K562 (cell line): Measurements from ENCODE around the gene TXNIP. TPM values are rescaled to one million over a fixed set of nuclear protein-coding genes. Genes with fewer than 3 reads are reported as not detected.

Source experiments
- ATAC-seq: fragments of 200-7000 bp; cut with Tn5 transposase; 3 replicates; pipeline ENCODE4 v1.9.1; 2020; ENCODE audit warnings: moderate library complexity
- BruUV-seq: library from RNA; stranded (reverse); fragments of 400-500 nt; replicated peaks from 2 replicates; lab custom pipeline; 2021; lab: Mats Ljungman, UMichigan
- CTCF ChIA-PET: fragments of 300-600 bp; formaldehyde crosslinking; extraction: SDS; loops from one replicate; lab custom pipeline; 2021; ENCODE audit warnings: low intra/inter-chr PET ratio; lab: Yijun Ruan, JAX
- POLR2A ChIA-PET: fragments of 300-600, 350-650 bp; sonication (Branson Sonifier 250); formaldehyde crosslinking; extraction: SDS; loops from one replicate; lab custom pipeline; 2021; ENCODE audit warnings: antibody characterized with exemption, inconsistent platforms; lab: Yijun Ruan, JAX
- DNase-seq, 4 experiments: peaks; one replicate each; pipeline versions ENCODE4 v3.0.0 to v3.0.0-alpha.2; 2011 to 2018; ENCODE audit warnings: low spot score in 3 of 4, mixed read lengths in 3 of 4; ENCODE audit errors: extremely low read depth in 1 of 4
- FAIRE-seq: peaks from 2 replicates; lab custom pipeline; 2011; peaks lifted over from hg19 to GRCh38; lab: Jason Lieb, UNC
- H2AFZ ChIP-seq: 2 replicates; pipeline ENCODE4 v1.6.0; 2011; ENCODE audit warnings: low read depth, low read length, control low read depth, inconsistent platforms
- H3K27ac ChIP-seq: fragments of 200-600 bp; 3 replicates; pipeline ENCODE4 v1.8.0; 2011; ENCODE audit warnings: low read depth, mild to moderate bottlenecking, control low read depth, inconsistent platforms, low read length, moderate library complexity, mixed read lengths; ENCODE audit errors: extremely low read depth
- H3K27me3 ChIP-seq, 2 experiments: fragments of 300-600 bp in 1 of 2; 2 replicates in 1 of 2; 3 replicates in 1 of 2; pipeline versions ENCODE4 v1.6.0 to v1.8.0; 2011; ENCODE audit warnings: inconsistent platforms in 2 of 2, low read length in 2 of 2, mild to moderate bottlenecking in 1 of 2, mixed read lengths in 1 of 2, moderate library complexity in 1 of 2; ENCODE audit not compliant: control insufficient read depth in 2 of 2, insufficient read depth in 2 of 2
- H3K36me3 ChIP-seq: fragments of 300-600 bp; 3 replicates; pipeline ENCODE4 v1.8.0; 2011; ENCODE audit warnings: mild to moderate bottlenecking, low read length, inconsistent platforms; ENCODE audit not compliant: control insufficient read depth, insufficient read depth
- H3K4me1 ChIP-seq, 2 experiments: fragments of 200-600 bp in 1 of 2; replicated peaks in 1 of 2; 2 replicates in 1 of 2; 3 replicates in 1 of 2; pipeline versions ENCODE4 v1.5.1 to v1.8.0; 2011; ENCODE audit warnings: inconsistent platforms in 2 of 2, low read length in 2 of 2, mild to moderate bottlenecking in 1 of 2, mixed read lengths in 1 of 2, moderate library complexity in 1 of 2; ENCODE audit not compliant: control insufficient read depth in 2 of 2, insufficient read depth in 2 of 2
- H3K4me2 ChIP-seq: 2 replicates; pipeline ENCODE4 v1.6.1; 2011; ENCODE audit warnings: low read length, control low read depth, inconsistent platforms, mixed read lengths; ENCODE audit not compliant: insufficient read depth
- H3K4me3 ChIP-seq: fragments of 200-600 bp; sonication (generic), shearing (Covaris generic); 2 replicates; pipeline ENCODE4 v1.5.1; 2016; ENCODE audit warnings: control low read depth, inconsistent platforms
- H3K79me2 ChIP-seq: fragments of 200-600 bp; 3 replicates; pipeline ENCODE4 v1.8.0; 2011; ENCODE audit warnings: low read length, inconsistent platforms; ENCODE audit not compliant: control insufficient read depth, insufficient read depth
- H3K9ac ChIP-seq, 2 experiments: 2 replicates each; pipeline versions ENCODE4 v1.6.0 to v1.6.1; 2011; ENCODE audit warnings: low read depth in 2 of 2, low read length in 2 of 2, control low read depth in 1 of 2, inconsistent platforms in 1 of 2, mild to moderate bottlenecking in 1 of 2, mixed read lengths in 1 of 2; ENCODE audit not compliant: insufficient read depth in 1 of 2
- H3K9me1 ChIP-seq: one replicate; pipeline ENCODE4 v1.6.0; 2011; ENCODE audit warnings: inconsistent platforms, mild to moderate bottlenecking, low read length, moderate library complexity; ENCODE audit not compliant: control insufficient read depth, insufficient read depth
- H3K9me3 ChIP-seq: replicated peaks from 2 replicates; pipeline ENCODE4 v1.5.1; 2011; ENCODE audit warnings: low read depth, low read length, inconsistent platforms; ENCODE audit not compliant: control insufficient read depth, insufficient read depth
- H4K20me1 ChIP-seq: replicated peaks from 2 replicates; pipeline ENCODE4 v1.6.1; 2011; ENCODE audit warnings: low read length, inconsistent platforms, mixed read lengths; ENCODE audit not compliant: control insufficient read depth, insufficient read depth
- DNMT1 ChIP-seq: fragments of 450-650 bp; IDR thresholded peaks from 2 replicates; pipeline ENCODE4 v1.6.1; 2016; ENCODE audit warnings: antibody characterized with exemption, mild to moderate bottlenecking
- GTF2E2 ChIP-seq: fragments of 200-800 bp; sonication (Bioruptor generic); IDR thresholded peaks from 2 replicates; pipeline ENCODE4 v1.6.1; 2016; ENCODE audit warnings: missing genetic modification characterization, missing compliant biosample characterization
- HOXB6 ChIP-seq: fragments of 250-450 bp; sonication (Bioruptor Pico); IDR thresholded peaks from 2 replicates; pipeline ENCODE4 v1.5.1; 2022; ENCODE audit warnings: mild to moderate bottlenecking, borderline replicate concordance
- ILF3 ChIP-seq: fragments of 450-650 bp; IDR thresholded peaks from 2 replicates; pipeline ENCODE4 v1.6.1; 2018; ENCODE audit warnings: antibody characterized with exemption, mild to moderate bottlenecking, moderate library complexity, borderline replicate concordance
- MTA2 ChIP-seq: fragments of 450-650 bp; IDR thresholded peaks from 2 replicates; pipeline ENCODE4 v1.6.1; 2016; ENCODE audit warnings: low read depth
- NR2F6 ChIP-seq: fragments of 450-650 bp; formaldehyde crosslinking; IDR thresholded peaks from 2 replicates; pipeline ENCODE4 v1.4.0; 2020; ENCODE audit warnings: mild to moderate bottlenecking
- PHF21A ChIP-seq: fragments of 450-650 bp; IDR thresholded peaks from 2 replicates; pipeline ENCODE4 v1.6.1; 2017; ENCODE audit warnings: low read depth, borderline replicate concordance
- PML ChIP-seq: IDR thresholded peaks from 2 replicates; pipeline ENCODE4 v1.6.1; 2012; ENCODE audit warnings: low read length, inconsistent platforms
- POLR2G ChIP-seq: fragments of 200-400 bp; formaldehyde crosslinking; IDR thresholded peaks from 2 replicates; pipeline ENCODE4 v1.6.1; 2017; ENCODE audit warnings: low read depth, mild to moderate bottlenecking, antibody characterized with exemption, low read length, moderate library complexity
- POU5F1 ChIP-seq: fragments of 150-350 bp; IDR thresholded peaks from 2 replicates; pipeline ENCODE4 v1.6.1; 2014; ENCODE audit warnings: borderline replicate concordance, low read length, low read depth, mild to moderate bottlenecking; ENCODE audit not compliant: partially characterized antibody
- SMAD1 ChIP-seq: fragments of 150-350 bp; IDR thresholded peaks from 2 replicates; pipeline ENCODE4 v1.6.1; 2014; ENCODE audit warnings: low read length, low read depth; ENCODE audit not compliant: partially characterized antibody
- ZFP30 ChIP-seq: fragments of 250-450 bp; sonication (Bioruptor Pico); IDR thresholded peaks from 2 replicates; pipeline ENCODE4 v1.8.0; 2022; ENCODE audit warnings: moderate library complexity, mild to moderate bottlenecking, inconsistent platforms, borderline replicate concordance
- WGBS: fragments of 100-300 bp; shearing (Covaris generic); methylation state at CpG from one replicate; pipeline ENCODE4 v1.1.6; 2016; ENCODE audit warnings: low coverage, mixed read lengths; ENCODE audit not compliant: insufficient coverage; ENCODE audit errors: missing lambda C conversion rate; 5-methylcytosine and 5-hydroxymethylcytosine counted together
- in situ Hi-C: fragments of 300-500 bp; cut with MboI; formaldehyde crosslinking; loops from 4 replicates; pipeline ENCODE4 v1.15.0; 2018; ENCODE audit warnings: inconsistent platforms, mixed read lengths
- intact Hi-C: fragments of 100-400 bp; cut with micrococcal nuclease; formaldehyde crosslinking; loops from 2 replicates; pipeline ENCODE4 v1.14.2; 2022
- polyA plus RNA-seq, 8 experiments: library from polyadenylated mRNA; depleted of rRNA in 4 of 8; stranded (reverse) in 5 of 8; unstranded in 3 of 8; fragments of >200 nt; fragmentation: Nextera tagmentation in 2 of 8; fragmentation: Illumina TruSeq in 1 of 8; extraction: Ambion mirVana in 2 of 8; extraction: Trizol in 1 of 8; gene quantifications; 2 replicates each; pipeline versions ENCODE4 v1.2.1 to v1.2.3, GENCODE V29; 2011 to 2014; ENCODE audit warnings: inconsistent platforms in 1 of 8, missing spikeins in 1 of 8
- total RNA-seq, 7 experiments: library from RNA; depleted of rRNA in 6 of 7; stranded (reverse); fragments of >200 nt in 6 of 7; fragmentation: Illumina TruSeq in 2 of 7; extraction: Trizol in 2 of 7; gene quantifications; 2 replicates each; pipeline versions ENCODE4 v1.2.1 to v1.2.3, GENCODE V29; 2011 to 2021; ENCODE audit warnings: low replicate concordance in 1 of 7
- TF ChIP-seq, protein P1 (sequence below): fragments of 450-650 bp; formaldehyde crosslinking; IDR thresholded peaks from 2 replicates; pipeline ENCODE4 v1.4.0; 2020; ENCODE audit warnings: mild to moderate bottlenecking, moderate library complexity
- TF ChIP-seq, protein P2 (sequence below): fragments of 150-350 bp; IDR thresholded peaks from 2 replicates; pipeline ENCODE4 v1.6.1; 2014; ENCODE audit warnings: low read depth, mild to moderate bottlenecking, low read length, borderline replicate concordance
- TF ChIP-seq, protein P3 (sequence below): fragments of 250-450 bp; sonication (Bioruptor Pico); IDR thresholded peaks from 2 replicates; pipeline ENCODE4 v1.4.0; 2020; ENCODE audit warnings: borderline replicate concordance

The TXNIP gene
- total and polyA plus RNA-seq, 9 of the 15 experiments (the other 6 are each of a cell fraction or from before 2014, with no cell fraction given) = 120 to 499 (median 257) TPM

DNA sequence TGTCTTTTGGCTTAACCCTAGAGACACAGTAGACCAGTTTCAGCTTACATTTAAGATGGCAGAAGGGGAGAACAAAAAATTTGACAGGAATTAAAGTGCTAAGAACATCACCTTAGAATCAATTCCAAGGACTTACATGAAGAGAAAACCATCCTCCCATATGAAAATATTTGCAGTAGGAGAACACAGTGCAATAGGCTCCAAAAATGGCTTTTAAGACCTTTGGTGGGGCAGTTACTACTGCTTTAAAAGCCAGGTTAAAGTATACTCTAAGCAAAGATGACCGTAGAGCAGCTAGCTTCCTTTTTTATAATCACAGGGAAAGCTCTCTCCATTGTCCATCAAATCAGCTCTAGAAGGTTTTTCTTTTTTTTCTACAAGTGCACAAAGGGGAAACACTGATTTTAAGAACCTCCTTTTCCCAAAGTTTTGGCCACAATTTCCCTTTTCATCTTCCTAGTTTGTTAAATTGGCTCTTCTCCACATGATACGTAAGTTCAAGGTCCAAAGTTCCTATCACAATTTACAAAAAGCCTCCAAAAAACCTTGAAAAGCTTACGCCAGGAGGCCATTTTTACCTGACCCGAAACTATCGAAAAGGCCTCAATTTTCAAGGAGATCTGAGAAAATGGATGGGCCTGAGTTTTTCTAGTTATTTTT lies 3.3 kb downstream of the TXNIP start:
- Histone ChIP-seq H3K9me1 (peaks cover 3% of the 10 kb centered on the region), H2AFZ (no peak overlapping the region), H3K4me1 (peaks cover 2 to 16% of the 10 kb centered on the region in 2 experiments; a peak in 3 of 5 replicates), H3K4me3 (peak overlapping the region; percentile 85), H4K20me1 (peaks cover 44% of the 10 kb centered on the region), H3K27me3 (no peaks in the 10 kb centered on the region), H3K4me2 (peak overlapping the region; percentile 97), H3K9me3 (no peaks in the 10 kb centered on the region), H3K79me2 (peaks cover 67% of the 10 kb centered on the region), H3K36me3 (peaks cover 44% of the 10 kb centered on the region), H3K9ac (peak overlapping the region; percentile 86 to 100; a peak in 3 of 4 replicates), H3K27ac (peak overlapping the region; percentile 99)
- intact Hi-C loops (no loop called here), in situ Hi-C loops (no loop called here)
- 35% methylated on average over 5 of the region's 5 CpGs for WGBS
- ChIA-PET POLR2A (interaction anchor here (0.5 to 14.0 kb wide), 13 partner anchors 10 to 144 kb away, joined by 3 to 320 read pairs (median 9); partner anchors contain the start of genes ANKRD34A, POLR3GL and RBM8A), CTCF (no interaction called here)
- no TSS peak for BruUV-seq
- no peak for FAIRE-seq
- ATAC-seq = no peak
- no peak for DNase-seq
- no peak for TF ChIP-seq ZFP30
- TF ChIP-seq PML = 0 out of 2 replicates have a peak, but pooled peaks have one; percentile 10
- TF ChIP-seq HOXB6 = no peak
- TF ChIP-seq, protein P1, sequence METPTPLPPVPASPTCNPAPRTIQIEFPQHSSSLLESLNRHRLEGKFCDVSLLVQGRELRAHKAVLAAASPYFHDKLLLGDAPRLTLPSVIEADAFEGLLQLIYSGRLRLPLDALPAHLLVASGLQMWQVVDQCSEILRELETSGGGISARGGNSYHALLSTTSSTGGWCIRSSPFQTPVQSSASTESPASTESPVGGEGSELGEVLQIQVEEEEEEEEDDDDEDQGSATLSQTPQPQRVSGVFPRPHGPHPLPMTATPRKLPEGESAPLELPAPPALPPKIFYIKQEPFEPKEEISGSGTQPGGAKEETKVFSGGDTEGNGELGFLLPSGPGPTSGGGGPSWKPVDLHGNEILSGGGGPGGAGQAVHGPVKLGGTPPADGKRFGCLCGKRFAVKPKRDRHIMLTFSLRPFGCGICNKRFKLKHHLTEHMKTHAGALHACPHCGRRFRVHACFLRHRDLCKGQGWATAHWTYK = no peak
- no peak for TF ChIP-seq SMAD1
- TF ChIP-seq NR2F6 (CRISPR knock-in tag) = no peak
- TF ChIP-seq, protein P2, sequence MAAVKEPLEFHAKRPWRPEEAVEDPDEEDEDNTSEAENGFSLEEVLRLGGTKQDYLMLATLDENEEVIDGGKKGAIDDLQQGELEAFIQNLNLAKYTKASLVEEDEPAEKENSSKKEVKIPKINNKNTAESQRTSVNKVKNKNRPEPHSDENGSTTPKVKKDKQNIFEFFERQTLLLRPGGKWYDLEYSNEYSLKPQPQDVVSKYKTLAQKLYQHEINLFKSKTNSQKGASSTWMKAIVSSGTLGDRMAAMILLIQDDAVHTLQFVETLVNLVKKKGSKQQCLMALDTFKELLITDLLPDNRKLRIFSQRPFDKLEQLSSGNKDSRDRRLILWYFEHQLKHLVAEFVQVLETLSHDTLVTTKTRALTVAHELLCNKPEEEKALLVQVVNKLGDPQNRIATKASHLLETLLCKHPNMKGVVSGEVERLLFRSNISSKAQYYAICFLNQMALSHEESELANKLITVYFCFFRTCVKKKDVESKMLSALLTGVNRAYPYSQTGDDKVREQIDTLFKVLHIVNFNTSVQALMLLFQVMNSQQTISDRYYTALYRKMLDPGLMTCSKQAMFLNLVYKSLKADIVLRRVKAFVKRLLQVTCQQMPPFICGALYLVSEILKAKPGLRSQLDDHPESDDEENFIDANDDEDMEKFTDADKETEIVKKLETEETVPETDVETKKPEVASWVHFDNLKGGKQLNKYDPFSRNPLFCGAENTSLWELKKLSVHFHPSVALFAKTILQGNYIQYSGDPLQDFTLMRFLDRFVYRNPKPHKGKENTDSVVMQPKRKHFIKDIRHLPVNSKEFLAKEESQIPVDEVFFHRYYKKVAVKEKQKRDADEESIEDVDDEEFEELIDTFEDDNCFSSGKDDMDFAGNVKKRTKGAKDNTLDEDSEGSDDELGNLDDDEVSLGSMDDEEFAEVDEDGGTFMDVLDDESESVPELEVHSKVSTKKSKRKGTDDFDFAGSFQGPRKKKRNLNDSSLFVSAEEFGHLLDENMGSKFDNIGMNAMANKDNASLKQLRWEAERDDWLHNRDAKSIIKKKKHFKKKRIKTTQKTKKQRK = no peak
- no peak for TF ChIP-seq DNMT1
- TF ChIP-seq, protein P3, sequence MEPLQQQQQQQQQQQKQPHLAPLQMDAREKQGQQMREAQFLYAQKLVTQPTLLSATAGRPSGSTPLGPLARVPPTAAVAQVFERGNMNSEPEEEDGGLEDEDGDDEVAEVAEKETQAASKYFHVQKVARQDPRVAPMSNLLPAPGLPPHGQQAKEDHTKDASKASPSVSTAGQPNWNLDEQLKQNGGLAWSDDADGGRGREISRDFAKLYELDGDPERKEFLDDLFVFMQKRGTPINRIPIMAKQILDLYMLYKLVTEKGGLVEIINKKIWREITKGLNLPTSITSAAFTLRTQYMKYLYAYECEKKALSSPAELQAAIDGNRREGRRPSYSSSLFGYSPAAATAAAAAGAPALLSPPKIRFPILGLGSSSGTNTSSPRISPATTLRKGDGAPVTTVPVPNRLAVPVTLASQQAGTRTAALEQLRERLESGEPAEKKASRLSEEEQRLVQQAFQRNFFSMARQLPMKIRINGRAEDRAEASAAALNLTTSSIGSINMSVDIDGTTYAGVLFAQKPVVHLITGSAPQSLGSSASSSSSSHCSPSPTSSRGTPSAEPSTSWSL (CRISPR knock-in tag) = no peak
- TF ChIP-seq GTF2E2 (tag) = no peak
- no peak for TF ChIP-seq MTA2
- no peak for TF ChIP-seq PHF21A
- TF ChIP-seq ILF3 = no peak
- no peak for TF ChIP-seq POU5F1
- TF ChIP-seq POLR2G = peak; percentile 65
